Effector CD4-positive, alpha-beta T cell (primary cell): Measurements from ENCODE around the gene BARX2. TPM values are rescaled to one million over a fixed set of nuclear protein-coding genes. Genes with fewer than 3 reads are reported as not detected.
"Not testable (repeated sequence)": the region's sequence is repeated elsewhere in the genome, so short reads cannot be mapped to it uniquely, and the experiment has no call there.

Source experiments
- DNase-seq: peaks from one replicate; pipeline ENCODE4 v3.0.0-alpha.2; 2020
- total RNA-seq: gene quantifications from one replicate; lab custom pipeline; 2026; lab: John Stamatoyannopoulos, UW

BARX2 gene, protein sequence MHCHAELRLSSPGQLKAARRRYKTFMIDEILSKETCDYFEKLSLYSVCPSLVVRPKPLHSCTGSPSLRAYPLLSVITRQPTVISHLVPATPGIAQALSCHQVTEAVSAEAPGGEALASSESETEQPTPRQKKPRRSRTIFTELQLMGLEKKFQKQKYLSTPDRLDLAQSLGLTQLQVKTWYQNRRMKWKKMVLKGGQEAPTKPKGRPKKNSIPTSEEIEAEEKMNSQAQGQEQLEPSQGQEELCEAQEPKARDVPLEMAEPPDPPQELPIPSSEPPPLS
- total RNA-seq: not detected

DNA sequence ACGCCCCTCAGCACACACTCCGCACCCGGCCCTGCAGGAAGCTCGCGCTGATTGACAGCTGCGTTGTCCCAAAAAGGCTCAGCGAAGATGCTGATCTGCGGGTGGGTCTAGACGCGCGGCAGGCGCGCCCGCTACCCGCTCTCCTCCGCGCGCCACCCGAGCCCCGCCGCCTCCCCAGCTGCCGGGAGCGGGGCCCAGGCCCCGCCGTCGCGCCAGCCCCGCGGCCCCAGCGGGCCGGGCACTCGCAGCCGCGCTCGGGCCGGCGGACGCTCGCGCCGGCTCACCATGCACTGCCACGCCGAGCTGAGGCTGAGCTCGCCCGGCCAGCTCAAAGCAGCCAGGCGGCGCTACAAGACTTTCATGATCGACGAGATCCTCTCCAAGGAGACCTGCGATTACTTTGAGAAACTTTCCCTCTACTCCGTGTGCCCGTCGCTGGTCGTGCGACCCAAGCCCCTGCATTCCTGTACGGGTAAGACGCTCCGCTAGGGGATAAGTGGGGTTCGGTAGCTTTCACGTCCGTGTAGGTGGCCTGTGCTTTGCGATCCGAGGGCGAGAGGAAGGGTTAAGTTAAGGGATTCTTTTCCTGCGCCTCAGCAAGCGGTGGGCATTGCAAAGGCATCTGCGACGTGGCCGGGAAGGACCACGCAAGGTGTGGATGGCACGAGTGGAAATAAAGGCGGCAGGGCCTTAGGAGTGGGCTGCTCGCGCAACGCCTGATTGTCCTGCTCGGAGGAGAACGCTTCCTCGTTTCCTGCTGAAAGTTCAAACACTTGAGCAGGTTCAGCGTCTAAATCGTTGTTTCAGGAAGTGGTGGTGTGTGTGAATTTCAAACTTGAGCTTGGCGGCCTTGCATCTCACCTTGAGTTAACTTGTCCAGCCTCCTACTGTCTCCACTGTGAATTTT is at the start of gene BARX2:
Gene BARX2 (plus strand): TSS at position 98 of the 907 bp plus-strand sequence. CDS start 188 bp downstream, at position 286.
- DNase-seq: no peak

DNA sequence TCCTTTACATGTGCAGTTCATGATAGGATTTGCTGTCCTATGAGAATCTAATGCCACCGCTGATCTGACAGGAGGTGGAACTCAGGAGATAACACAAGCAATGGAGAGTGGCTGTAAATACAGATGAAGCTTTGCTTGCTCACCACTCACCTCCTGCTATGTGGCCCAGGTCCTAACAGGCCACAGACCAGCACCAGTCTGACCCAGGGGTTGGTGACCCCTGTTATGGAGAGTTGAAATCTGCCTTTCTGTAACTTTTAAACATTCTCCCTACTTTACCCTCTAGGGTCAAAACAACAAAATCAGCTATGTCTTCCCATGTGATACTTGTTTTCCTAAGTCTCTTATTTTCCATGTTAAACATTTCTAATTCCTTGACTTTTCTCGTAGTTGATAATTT is 48.7 kb upstream of the BARX2 start:
- DNase-seq: no peak

DNA sequence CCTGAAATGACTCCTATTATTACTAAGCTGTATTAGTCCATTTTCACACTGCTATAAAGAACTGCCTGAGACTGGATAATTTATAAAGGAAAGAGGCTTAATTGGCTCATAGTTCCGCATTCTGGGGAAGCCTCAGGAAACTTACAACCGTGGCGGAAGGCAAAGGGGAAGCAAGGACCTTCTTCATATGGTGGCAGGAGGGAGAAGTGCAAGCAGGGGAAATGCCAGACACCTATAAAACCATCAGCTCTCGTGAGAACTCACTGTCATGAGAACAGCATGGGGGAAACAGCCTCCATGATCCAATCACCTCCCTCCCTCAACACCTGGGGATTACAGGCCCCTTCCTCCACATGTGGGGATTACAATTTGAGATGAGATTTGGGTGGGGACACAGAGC is 47.9 kb upstream of the BARX2 start:
- not testable (repeated sequence) for DNase-seq

DNA sequence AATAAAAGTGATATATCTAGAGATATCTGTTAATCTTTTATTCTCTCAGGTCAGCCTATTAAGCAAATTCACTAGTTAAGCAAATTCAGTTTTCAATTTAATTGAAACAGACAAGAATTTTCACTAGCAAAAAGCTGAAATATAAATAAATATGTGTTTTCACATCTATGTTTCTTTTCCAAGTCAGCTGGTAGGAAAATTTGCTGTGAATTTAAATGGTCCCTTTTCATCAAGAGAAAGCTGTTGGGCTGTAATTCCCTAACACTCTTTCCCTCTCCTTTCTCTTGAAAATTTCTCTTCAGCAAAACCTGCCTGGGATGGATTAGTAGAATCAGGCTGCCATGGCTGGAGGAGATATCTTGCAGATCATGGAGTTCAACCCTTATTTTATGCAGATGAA is 46.9 kb upstream of the BARX2 start:
- DNase-seq: no peak

DNA sequence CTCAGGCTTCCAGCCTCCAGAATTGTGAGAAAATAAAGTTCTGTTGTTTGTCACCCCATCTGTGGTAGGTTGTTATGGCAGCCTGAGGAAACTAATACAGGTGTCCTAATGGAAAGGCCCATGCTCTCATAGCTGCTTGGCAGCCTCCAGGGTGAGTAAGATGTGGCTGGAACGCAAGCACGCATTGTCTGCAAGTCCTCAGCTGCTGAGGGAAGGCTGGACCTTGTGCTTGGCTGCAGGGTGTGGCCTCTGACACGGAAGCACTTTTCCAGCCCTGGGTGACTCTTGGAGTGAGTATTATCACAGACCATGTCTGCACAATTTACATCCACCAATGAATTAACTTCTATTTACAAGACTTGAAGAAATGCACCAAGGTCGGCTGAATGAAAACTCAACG is 44.4 kb upstream of the BARX2 start:
- no peak for DNase-seq

DNA sequence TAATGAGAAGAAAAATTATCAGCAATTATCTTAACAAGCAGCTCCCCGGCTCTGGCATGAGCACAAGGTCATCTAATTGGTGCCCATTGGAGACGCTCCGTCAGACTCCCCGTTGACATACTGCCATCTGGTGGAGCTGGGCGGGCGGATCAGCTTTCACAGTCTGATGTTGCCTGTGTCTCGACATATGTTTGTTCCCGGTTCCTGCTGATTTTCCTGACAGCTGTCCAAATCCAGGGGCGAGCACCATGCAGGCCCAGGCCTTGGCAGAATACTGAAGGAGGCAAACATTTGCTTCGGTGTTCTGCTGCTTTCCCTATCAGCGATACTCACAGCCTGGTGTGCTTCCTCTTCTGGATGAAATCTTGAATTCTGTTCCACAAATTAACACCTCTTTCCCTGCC is 43.8 kb upstream of the BARX2 start:
- DNase-seq: peak; percentile 27

DNA sequence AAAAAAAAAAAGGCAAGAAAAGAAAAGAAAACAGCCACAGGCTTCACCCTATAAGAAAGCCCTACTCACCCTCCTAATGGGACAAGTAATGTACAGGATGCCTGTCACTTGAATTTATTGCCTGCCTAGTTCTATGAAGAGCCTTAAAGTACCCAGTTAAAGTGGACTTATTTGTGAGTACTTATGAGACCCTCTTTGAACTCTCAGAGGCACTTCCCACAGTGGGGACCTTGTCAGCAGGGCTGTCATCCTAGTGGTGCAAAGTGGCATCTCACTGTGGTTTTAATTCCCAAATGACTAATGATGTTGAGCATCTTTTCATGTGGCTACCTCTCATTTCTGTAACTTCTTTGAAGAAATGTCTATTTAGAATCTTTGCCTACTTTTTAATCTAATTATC is 41.8 kb upstream of the BARX2 start:
- DNase-seq: no peak

DNA sequence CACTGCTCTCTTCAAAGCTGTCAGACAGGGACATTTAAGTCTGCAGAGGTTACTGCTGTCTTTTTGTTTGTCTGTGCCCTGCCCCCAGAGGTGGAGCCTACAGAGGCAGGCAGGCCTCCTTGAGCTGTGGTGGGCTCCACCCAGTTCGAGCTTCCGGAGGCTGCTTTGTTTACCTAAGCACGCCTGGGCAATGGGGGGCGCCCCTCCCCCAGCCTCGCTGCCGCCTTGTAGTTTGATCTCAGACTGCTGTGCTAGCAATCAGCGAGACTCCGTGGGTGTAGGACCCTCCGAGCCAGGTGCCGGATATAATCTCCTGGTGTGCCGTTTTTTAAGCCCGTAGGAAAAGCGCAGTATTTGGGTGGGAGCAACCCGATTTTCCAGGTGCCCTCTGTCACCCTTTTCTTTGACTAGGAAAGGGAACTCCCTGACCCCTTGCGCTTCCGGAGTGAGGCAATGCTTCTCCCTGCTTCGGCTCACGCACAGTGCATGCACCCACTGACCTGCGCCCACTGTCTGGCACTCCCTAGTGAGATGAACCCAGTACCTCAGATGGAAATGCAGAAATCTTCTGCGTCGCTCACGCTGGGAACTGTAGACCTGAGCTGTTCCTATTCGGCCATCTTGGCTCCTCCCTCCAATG is 31.2 kb upstream of the BARX2 start:
- DNase-seq: not testable (repeated sequence)

DNA sequence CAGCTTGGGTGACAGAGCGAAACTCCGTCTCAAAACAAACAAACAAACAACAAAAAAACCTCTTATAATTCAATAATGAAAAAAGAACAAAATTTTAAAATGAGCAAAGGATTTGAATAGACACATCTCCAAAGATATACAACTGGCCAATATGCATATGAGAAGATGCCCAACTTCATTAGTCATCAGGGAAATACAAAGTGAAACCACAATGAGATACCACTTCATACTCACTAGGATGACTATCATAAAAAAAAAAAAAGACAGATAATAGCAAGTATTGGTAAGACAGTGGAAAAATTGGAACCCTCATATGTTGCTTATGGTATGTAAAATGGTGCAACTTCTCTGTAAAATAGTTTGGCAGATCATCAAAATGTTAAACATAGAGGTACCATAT is 28.7 kb upstream of the BARX2 start:
- DNase-seq: no peak

DNA sequence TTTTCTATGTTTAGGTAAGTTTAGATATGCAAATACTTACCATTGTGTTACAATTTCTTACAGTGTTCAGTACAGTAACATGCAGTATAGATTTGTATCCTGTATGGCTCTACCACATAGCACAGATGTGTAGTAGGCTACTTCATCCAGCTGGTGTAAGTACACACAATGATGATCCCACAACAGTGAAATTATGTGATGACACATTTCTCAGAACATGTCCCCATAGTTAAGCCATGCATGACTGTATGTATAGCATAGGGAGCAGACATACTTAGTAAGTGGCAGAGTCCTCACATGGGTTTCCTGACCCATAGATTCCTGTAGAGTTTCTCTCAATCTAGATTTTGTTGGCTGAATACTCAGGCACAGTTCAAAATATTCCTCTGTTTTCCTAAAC is 26.8 kb upstream of the BARX2 start:
- DNase-seq: no peak

DNA sequence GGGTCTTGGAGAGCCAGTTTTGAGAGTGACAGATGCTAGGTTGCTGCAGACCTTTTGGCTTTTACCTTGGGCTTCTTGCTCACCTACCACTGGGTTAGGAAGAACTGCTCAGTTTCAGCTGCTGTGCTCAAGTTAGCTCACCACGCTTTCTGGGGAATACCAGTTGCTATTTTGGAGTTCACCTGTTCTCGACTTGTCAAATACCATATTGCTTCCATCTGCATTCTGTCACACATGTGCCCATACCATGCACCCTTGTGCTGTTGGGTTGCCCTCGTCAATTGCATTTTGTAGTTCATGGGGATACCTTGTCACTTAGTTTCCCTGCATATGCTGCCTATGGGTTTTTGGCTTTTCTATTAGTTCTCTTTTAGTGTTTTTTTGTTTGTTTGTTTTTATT is 23.0 kb upstream of the BARX2 start:
- no peak for DNase-seq

DNA sequence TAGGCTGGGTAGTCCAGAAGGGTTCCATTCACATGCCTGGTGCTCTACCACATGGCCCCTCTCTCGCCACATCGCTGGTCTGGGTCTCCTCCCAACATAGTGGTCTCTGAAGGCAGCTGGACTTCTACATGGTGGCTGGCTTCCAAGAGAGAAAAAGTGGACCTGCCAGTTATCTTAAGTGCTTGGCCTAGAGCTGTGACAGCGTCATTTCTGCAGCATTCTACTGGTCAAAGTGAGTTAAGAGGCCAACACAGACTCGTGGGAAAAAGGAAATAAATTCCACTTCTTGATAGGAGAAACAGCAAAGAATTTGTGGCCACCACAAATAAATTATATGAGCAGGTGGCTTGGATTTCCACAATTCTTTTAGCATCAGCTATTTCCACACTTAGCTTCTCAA is 21.0 kb upstream of the BARX2 start:
- DNase-seq: no peak

DNA sequence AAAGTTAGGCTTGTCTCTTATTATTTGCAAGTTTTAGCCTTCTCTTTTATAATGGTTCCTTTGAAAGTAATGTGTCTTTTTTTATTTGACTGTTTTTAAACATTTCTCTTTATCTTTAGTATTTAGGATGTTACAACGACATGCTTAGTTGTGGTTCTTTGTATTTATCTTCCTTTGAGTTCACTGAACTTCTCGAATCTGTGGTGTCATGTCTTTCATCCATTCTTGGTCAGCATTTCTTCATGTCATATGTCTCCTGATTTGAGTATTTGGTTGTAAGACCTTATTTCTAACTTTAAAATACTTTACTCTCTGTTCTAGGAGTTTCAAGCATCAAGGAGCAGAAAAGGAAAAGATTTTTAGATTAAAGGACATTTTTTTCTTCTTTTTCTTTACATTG is 15.9 kb upstream of the BARX2 start:
- no peak for DNase-seq

DNA sequence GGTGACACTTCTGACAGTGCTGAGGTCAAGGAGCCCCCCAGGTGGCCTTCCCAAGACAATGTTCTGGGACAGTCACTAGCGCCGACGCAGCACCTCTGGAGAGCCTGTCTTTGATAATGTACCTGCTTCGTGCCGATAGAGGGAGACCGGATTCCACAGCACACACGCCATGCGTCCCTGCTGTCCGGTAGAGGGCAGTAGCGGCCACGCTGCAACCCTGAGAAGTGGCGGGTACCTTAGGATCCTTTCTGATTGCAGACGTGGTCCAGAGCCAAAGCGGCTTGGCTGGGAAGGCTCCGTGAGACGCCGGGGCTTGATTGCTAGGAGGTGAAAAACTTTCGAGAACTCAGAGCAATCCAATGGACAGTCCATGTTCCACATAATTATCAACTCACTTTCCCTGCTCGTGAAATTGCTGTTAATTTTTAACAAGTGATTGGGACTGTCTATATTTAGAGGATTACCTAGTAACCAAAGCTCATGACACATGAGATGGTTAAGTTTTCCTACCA is 11.4 kb upstream of the BARX2 start:
- DNase-seq: peak; percentile 49

DNA sequence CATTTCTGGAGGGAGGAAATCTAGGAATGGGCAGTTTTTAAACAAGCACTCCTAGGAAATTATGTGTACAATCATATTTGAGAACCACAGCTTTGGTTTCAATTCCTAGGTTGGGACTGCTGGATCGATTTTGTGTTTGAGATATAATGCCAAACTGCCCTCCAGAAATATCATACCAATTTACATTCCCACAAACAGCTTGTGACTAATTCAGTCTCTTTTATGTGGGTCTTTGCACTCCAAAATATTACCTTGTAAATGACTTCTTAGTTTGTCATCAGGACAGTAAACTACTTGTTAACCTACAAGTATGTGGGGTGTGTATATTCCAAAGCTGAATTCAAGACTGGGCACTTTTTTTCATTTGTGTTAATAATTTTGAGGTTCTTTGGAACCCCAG is 9.8 kb upstream of the BARX2 start:
- DNase-seq: no peak

DNA sequence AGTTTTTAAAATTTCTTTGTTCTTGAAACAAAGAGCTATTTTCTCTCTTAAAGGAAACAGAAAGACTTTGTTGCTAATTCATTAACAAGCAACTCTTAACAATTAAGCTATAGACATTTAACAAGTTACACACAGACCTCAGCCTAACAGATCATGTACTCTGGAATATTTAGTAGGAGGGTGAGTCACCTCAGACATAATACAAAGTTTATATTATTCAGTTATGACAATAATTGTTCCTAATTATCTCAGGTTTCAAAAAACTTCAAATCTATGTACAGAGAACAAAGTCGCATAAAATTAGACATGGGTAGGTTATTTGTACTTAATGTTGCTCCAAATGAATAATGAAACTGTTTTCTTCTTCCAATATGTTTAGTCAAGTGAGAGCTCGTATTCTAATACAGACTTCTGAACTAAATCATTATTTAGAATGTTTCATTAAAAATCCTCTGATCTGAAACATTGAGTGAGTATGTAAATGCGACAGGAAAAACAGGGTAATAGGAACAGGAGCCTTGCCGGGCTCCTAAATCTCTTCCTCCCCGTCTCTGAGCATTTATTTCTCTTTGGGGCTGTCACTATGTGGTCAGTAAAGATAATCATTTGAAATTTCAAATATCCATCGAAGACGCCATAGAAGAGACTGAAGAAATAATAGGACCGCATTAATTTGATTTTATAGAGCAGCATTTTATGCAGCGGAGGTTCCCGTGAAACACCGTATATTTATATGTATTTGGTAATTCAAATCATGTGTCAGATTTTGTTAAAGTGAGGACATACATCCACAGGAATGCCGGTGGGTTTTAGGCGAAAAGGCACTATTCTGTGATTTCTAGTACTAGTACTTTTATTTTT is 8.7 kb upstream of the BARX2 start:
- DNase-seq: no peak

DNA sequence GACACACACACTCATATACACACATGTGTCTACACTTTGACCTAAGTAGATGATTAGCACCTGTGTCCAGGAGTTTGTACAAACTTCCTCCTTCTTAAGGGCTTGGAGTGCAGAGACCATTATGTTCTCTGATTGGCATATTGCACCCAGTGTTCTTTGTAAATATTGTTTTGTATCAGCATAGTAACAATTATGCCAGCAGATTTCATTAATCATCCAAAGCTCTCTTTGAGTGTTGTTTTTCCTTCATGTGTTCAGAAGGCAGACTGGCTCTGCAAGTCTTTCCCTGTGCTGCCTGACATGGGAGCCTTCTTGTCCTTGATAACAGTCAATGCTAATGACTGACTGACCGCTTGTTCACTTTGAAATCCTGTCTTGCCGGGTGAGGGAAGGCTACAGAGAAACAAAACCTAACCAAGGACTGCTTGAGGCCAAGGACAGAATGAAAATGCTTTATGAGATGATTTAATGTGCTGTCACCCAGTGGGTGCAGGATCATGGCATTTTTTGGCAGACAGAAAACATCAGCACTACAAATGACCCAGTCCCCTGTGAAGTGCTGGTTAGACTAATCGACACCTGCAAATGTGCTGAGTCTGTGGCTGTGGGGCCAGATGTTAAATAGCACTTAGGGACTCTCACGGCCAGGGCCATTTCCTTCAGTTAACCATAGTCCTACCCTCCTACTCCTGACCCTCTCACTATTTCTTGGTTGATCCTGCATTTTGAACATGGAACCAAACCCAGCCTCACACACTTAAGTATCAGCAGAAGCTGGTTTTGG is 6.6 kb upstream of the BARX2 start:
- no peak for DNase-seq

DNA sequence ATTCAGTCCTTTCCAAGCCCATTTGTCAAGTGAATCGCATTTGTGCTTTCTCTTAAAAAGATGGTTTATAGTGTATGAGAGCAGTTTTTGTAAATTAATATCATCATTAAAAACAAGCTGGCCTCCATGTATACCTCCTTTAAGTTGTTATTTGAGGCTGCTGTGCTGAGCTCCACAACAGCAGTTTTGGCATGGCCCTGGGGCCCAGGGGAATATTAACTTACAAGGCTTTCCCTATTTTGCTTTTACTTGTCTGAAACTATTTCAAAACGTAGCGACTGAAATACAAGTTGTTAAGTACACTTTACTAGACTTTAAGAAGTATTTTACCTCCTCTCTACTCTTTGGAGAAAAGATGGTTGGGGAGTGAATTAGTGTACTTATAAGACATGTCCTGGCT is 4.9 kb upstream of the BARX2 start:
- no peak for DNase-seq

DNA sequence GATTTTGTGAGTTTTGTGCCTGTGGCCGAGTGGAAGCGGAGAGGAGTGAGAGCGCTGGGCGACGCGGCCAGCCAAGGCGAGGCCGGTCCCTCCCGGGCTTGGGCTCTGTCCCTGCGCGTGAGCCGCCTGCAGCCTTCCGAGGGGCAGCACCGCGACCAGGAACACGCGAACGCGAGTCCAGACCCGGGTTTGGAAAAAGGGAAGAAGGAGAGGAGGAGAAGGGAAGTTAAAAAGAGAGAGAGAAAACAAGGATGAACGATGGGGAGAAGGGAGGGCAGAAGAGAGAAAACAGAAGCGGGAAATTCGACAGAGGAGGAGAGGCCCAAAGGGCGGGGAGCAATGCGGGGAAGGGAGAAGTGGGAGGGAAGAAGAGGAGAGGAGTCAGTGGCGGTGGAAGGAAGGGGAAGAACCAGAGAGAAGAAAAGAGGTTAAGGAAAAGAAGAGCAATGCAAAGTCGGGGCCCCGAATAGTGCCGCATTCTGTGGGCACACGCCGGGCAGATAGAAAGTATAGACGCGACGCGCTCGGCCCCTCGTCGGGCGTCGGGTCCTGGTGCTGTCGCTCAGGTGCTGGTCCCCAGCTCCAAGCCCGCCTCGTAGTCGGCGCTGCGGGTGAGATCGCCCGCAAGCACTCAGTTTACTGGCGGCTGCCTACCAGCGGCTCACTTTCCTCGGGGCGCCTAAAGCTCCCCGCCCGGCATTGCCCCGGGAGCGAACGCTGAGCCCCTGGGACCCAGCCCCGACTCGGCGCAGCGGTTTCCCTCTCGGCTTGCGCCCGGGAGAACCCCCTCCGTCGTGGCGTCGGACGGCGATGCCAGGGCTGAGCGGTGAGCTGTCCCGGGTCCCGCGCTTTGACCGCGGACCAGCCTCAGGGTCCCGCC is 2.8 kb upstream of the BARX2 start:
- DNase-seq: no peak

DNA sequence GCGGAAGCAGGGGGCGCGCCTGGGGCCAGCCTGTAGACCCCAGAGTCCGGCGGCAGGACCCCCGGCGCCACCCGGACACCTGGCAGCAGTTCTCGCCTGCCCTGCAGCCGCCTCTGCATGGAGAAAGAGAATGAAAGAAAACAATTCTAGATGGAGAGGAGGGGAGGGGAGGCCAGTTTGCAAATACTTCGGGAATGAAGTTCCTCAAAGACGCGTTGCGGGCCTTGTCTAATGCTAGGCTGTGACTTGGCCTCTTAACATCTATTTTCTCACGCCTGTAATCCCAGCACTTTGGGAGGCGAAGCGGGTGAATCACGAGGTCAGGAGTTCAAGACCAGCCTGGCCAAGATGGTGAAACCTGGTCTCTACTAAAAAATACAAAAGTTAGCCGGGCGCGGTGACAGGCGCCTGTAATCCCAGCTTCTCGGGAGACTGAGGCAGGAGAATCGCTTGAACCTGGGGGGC is 2.1 kb upstream of the BARX2 start:
- DNase-seq: no peak
